HG03558 (cell line): ENCODE results near the gene KLK10.
"Not testable (repeated sequence)": the region's sequence is repeated elsewhere in the genome, so short reads cannot be mapped to it uniquely, and the experiment has no call there.

Experiments
- ATAC-seq: cut with Tn5 transposase; IDR thresholded peaks from one replicate; pipeline ENCODE4 v1.9.1; 2021; ENCODE audit warnings: moderate number of reproducible peaks; ENCODE audit not compliant: unreplicated experiment; ENCODE audit errors: extremely low read depth

Gene KLK10

DNA sequence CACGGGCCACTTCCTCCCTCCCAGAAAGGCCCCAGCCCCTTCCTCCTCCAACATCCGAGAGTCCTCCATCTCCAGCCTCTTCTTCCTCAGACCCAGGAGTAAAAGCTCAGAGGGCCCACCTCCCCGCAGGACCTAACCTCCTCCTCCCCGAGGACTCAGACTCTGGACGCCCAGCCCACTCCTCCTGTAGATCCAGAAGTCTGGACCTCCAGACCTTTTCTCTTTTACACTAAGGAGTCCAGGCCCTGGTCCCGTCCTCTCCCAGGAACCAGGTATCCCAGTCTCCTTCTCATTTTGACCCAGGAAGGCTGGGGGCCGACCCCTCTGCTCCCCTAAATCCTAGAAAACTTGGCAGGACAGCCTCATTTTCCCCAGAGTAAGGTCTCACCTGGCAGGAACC, 16.2 kb downstream of the KLK10 start:
- no peak for ATAC-seq

DNA sequence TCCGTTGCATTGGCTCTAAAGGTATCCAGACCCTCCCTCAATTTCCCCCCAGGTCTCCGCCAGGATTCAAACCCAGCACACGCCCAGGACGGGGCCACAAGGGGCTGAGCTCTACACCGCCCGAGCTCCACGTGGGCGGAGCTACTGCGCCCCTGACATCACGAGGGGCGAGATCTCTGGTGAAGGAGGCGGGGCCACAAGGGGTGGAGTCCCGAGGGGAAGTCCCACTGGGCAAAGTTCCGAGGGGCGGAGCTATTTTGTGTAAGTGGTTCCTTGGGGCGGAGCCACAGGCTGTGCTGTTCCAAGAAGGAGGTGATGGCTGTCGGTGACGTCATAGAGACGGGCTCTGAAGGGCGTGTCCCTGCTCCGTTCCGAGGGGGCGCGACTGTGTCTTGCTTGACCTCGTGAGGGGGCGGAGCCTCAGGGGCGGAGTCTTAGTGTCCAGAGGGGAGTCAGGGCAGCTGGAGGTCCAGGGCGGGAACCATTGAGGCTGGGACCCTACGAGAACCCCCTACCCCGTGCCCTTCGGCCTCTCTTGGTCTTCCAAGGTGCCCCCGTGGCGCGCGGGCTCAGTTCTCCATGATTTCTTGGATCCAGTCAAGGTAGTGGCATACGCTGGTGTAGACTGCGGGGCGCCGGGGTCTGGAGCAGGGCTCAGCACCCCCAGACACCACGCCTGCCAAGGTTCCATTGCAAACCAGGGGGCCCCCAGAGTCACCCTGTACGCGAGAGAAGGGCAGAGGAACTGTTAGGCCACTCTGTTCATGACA, 16.8 kb downstream of the KLK10 start:
- no peak for ATAC-seq

DNA sequence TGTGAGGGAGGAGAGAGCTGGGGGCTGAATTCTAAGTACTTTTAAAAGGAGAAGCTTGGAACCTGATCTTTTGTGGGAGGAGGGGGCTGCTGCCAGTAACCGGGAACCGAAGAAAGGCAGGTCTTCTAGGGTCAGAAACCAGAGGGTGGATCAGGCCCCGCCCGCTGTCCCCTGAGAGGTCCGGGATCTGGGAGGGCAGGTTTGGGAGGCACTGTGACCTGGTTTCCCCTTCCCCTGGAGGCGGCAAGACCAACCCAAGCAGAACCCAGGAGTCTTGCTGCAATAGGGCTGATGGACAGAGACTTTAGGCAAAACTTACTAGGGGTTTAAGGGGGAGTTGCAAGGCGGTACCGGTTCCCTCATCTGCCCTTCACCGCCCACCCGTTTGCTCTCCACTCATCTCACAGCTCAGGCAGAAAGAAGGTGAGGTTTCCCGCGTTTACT, 17.4 kb downstream of the KLK10 start:
- no peak for ATAC-seq

DNA sequence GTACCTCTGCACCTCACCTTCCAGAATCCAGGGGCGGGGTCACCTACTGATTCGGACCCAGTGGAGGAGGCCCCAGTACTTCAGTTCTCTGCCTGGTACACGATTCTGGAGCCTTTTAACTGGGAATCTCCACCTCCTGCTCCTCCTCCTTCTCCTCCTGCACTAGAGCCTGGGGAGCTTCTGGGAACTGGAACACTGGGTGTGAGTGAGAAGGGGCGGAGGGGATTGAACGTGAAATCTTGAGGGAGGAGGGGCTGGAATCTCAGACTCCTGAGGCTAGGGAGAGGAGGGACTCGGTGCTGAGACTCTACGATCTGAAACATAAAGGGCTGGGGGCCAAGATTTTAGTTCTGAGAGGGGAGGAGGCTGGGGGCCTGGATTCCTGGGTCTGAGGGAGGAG, 18.0 kb downstream of the KLK10 start, which contains the start of gene KLK8:
Gene KLK8 (minus strand): TSS at position 90 of the 400 bp plus-strand sequence. CDS start 437 bp downstream, outside the sequence.
- no peak for ATAC-seq

DNA sequence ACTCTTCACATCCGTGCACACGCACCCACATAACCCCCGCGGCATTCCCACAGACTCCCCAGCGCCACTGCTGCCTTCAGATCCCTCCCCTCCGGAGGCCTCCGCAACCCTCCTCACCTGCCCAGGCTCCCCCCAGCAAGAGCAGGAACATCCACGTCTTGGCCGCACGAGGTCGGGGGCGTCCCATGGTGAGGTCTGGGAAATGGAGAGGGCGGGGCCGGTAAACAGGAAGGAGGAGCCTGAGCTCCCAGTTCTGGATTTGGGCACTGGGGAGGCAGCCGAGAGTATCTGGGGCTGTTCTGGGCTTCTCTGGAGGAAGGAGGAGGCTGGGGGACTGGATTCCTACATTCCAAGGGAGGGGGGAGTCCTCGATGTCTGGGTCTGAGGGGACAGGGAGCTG, 18.5 kb downstream of the KLK10 start:
- no peak for ATAC-seq

DNA sequence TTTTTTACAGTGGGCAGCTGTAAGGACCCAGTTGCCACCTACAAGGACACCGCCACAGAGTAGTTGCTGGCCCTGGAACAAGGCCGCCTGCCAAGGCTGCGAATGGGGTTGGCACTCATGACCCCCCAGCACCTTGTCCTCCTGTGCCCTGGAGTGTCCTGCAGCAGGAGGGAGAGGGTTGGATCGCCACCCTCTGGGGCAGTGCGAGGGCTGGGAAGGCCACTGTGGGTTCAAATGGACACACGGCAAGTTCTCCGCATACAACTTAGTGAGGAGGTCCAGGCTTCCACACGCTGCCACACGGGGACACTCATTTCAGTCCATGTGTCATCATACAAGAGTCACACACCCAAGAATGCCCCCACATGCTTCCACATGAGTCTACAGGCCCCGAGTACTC, 19.1 kb downstream of the KLK10 start:
- ATAC-seq, result no peak

DNA sequence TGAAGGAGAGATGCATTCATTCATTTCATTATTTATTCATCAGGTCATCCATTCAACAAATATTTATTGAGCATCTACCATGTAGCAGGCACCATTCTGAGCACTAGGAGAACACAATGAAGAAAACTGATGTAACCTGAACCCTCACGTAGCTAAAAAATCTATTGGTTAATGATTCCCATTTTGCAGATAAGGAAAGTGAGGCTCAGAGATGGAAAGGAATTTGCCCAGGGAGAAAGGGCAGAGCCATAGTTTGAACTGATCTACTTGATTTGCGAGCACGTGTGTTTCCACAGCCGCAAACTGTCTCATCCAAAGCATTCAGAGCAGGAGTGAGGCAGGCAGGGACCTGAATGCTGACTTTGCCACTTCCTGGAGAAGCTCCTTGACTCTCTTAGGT, 20.8 kb downstream of the KLK10 start:
- no peak for ATAC-seq

DNA sequence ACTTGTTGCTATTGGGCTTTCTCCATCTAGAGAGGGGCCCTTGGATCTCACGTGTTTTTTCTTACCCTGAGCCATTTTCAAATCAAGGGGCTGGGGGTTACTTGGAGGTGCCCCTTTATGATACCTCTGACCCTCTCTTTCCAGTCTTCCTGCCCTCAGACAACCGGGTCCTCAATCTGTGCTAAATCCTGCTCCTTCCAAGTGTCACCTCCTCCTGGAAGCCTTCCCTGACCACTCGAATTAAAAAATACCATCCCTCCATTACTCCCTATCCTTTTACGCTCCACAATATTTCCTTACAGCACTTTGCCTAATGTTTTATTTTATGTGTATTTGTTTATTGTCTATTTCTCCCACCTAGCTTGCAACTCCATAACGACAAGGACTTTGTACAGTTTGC, 21.4 kb downstream of the KLK10 start:
- ATAC-seq, result no peak

DNA sequence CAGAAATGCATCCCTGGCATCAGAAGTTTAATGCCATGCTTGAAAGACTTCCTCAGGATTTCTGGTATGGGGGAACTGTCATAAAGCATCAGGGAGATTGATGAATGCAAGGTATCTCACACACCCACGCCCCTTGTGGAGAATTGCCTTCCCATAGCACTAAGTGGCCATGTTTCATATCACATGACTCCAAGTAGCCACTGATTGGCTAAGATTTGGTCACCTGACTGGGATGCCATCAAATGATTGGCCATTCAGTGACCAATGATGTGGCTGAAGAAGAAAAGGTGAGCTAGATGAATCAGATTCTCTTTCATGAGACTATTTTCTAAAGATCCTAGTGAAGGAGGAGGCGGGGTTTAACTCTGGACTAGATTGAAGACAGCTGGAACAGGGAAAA, 25.4 kb downstream of the KLK10 start:
- no peak for ATAC-seq

DNA sequence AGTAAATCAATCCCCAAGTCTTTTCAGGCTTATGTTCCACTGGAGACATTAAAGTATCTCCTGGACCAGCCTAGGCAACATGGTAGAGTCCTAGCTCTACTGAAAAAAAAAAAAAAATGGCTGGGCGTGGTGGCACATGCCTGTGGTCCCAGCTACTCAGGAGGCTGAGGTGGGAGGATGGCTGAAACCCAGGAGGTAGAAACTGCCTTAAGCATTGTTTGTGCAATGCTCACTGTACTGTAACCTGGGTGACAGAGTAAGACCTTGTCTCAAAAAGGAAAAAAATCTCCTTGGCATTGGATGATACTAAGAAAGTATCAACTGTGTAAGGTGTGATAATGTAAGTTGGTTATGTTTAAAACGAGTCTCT, 26.9 kb downstream of the KLK10 start:
- ATAC-seq, result no peak

DNA sequence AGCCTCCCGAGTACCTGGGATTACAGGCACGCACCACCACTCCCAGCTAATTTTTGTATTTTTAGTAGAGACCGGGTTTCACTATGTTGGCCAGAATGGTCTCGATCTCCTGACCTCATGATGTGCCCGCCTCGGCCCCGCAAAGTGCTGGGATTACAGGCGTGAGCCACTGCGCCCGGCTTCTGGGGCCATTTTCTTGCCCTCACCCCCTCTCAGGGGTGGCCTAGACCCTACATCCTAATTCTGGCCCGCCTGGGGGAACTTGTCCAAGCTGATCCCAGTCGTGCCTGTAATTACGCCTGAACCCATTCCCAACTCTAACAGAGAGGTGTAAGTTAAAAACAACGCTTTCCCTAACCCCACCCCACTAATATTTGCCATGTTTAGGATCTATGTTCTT, 35.1 kb downstream of the KLK10 start:
- not testable (repeated sequence) for ATAC-seq

DNA sequence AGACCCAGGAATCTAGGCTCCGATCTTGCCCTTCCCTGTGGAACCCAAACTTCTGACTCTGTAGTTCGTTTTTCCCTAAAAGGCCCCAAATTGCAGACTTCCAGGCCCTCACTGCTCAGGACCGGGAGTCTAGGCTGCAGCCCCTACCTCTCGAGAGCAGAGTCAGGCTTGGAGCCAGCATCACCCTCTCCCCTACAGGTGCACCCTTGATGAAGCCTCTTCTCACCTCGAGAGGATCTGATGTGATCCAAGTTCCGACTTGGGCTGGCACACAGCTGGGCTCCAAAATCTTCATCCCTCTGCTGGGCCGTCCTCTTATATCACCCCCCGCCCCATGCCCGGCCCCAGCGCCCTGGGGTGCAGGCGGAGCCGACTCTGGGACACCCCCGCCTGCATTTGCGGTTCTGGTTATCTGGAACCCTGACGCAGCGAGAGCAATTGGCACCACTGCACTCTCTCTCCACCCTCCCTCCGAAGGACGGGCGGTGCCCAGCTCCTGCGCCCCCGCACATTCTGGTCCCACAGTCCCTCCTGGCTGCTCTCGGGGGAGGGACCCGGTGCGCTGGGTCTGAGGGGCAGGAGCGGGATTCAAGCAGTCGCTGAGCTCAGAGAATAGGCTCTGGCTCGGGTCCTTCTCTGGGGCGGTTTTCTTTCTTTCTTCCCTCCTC, 35.8 kb downstream of the KLK10 start, which contains the start of gene KLK7:
Gene KLK7 (minus strand): TSS at position 293 of the 668 bp plus-strand sequence. CDS start 1,518 bp downstream, outside the sequence.
- no peak for ATAC-seq

DNA sequence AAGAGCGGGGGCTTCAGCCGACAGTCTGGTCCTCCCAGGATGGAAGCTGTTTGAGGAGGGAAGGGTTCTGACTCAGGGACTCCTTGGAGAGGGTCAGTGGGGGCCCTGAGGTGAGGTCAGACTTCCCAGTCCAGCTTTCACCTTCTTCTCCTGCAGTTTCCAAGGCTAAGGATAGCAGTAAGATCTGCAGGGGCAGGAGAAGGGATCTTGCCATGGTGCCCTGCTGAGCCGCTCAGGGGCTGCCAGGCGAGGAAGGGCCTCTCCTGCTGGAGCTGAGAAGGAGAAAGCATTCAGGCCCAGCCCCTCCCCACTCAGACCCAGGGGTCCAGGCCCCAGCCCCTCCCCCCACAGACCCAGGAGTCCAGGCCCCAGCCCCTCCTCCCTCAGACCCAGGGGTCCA, 37.3 kb downstream of the KLK10 start:
- ATAC-seq, result no peak

DNA sequence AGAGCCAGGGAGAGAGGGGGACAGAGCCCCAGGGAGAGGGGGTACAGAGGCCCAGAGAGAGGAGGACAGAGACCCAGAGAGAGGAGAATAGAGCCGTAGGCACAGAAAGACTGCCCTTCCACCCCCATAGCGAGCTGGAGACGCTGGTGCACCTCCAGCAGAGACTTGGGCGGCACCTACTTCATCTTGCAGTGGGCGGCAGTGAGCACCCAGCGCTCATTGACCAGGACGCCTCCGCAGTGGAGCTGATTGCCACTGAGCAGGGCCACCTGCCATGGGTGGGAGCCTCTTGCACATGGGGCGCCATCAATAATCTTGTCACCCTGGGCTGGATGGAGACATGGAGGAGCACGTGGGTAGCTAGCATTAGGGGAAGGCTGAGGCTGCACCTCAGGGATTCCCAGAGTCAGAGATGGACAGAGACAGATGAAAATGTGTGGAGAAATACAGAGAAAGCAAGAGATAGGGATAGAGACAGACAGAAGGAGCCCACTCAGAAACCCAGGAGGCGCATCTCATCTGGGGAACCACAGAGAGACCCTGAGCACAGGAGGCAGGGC, 37.8 kb downstream of the KLK10 start:
- ATAC-seq, result no peak

DNA sequence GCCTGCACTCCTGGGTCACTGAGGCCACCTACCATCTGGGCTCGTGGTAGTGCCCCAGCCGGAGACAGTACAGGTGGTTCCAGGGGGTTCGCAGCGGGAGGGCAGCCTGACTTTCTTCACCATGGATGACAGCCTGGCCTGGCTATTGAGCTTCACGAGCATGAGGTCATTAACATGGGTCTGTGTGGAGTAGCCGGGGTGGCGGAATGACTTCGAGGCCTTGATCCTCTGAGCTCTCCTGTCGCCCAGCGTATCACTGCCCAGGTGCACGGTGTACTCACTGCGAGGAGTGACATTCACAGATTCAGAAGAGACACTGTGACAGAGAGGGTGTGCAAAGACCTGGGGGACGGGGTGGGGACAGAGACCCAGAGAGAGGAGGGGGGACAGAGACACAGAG, 39.3 kb downstream of the KLK10 start:
- ATAC-seq, result no peak

DNA sequence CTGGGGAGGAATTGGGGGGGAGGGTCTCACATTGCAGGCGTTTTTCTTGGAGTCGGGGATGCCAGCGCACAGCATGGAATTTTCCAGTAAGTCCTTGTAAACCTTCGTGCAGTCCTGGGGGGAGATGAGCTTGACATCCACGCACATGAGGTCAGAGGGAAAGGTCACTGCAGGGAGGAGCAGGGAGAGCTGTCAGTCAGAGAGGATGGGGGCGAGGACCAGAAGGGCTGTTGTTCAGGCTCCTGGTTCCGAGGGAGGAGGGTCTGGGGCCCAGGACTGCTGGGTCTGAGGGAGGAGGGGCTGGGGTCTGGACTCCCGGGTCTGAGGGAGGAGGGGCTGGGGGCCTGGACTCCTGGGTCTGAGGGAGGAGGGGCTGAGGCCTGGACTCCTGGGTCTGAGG, 39.8 kb downstream of the KLK10 start:
- no peak for ATAC-seq

DNA sequence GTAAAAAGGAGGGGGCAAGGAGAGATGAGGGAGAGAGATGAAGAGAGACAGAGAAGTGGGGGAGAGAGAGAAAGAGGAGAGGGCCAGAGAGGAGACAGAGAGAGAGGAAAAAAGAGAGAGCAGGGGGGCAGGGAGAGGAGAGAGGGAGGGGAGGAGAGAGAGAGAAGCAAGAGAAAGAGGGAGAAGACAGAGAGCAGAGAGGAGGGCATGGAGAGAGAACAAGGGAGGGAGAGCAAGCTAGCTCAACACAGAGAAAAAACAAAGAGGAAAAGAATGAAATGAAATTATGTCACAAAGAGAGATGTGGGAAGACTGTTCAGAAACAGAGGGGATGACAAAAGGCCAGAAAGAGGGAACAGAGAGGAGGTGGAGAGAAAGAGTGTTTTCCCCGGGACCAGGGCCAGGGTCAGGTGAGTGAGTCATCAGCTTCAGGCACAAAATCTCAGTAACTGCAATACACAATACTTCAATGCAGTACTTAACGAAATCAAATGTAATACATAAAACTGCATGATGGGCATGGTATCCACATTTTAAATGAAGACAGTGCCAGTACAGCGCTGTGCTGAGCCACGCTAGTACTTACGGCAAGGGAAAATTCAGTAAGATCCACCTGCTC, 40.6 kb downstream of the KLK10 start:
- ATAC-seq, result no peak

DNA sequence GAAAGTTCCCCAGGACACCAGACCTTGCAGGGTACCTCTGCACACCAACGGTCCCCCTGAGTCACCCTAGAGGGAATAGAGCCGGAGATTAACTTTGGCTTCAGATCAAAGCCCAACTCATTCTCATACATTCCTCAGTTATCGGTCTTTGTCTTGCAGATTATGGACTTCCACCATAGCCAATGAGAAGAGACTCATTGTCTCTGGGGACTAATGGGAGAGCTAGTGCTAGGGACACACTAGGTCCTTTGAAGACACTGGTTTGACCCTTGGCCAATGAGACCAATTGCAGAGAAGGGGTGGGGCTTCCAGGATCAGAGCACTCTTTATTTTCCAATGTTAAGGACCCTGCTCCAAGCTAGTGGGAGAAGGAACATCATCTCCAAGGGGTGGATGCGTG, 41.9 kb downstream of the KLK10 start:
- ATAC-seq, result no peak

DNA sequence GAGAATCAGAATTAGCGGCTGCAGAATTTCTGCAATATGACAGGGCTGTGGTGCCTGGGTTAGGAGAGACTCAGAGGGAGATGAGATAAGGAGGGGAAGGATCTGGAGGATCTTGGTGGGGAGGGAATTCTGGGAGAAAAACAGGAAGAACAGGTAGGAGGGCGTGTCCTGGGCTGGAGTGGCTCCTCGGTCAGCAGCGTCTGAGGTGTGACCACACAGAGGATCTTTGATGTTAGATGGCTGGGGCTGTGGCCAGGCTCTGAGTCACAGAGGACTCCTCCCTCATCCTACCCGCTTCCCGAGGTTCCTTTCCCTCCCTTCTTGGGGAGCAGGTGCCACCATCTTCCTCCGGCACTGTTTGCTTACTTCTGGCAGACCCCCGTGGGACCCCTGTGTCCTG, 43.7 kb downstream of the KLK10 start:
- no peak for ATAC-seq

DNA sequence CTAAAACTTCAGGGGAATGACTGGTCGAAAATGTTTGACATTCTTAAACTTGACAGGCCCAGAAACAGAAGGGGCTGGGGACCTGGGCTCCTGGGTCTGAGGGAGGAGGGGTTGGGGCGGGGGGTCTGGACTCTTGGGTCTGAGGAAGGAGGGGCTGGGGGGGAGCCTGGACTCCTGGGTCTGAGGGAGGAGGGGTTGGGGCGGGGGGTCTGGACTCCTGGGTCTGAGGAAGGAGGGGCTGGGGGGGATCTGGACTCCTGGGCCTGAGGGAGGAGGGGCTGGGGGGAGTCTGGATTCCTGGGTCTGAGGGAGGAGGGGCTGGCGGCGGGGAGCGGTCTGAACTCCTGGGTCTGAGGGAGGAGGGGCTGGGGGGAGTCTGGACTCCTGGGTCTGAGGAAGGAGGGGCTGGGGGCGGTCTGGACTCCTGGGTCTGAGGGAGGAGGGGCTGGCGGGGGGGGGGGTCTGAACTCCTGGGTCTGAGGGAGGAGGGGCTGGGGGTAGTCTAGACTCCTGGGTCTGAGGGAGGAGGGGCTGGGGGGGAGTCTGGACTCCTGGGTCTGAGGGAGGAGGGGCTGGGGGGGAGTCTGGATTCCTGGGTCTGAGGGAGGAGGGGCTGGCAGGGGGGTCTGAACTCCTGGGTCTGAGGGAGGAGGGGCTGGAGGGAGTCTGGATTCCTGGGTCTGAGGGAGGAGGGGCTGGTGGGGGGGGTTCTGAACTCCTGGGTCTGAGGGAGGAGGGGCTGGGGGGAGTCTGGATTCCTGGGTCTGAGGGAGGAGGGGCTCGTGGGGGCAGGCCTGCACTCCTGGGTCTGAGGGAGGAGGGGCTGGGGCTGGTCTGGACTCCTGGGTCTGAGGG, 44.6 kb downstream of the KLK10 start:
- no peak for ATAC-seq
